Large intestine (tissue), 3 donors: ENCODE measurements around the gene ALDH1L2. TPM values are rescaled to one million over a fixed set of nuclear protein-coding genes. Genes with fewer than 3 reads are reported as not detected.
A peak's percentile ranks its signal among the peaks of the same experiment; 100 is the strongest.

Experiments
- DNase-seq, 2 donors: peaks; one replicate each; pipeline versions ENCODE4 v3.0.0 to v3.0.0-alpha.2; 2013
- H3K27ac ChIP-seq: one replicate; pipeline ENCODE4 v1.5.1; 2013; ENCODE audit warnings: low read length
- H3K27me3 ChIP-seq: 2 replicates; pipeline ENCODE4 v1.6.1; 2013; ENCODE audit warnings: low read length; ENCODE audit not compliant: control insufficient read depth, insufficient read depth
- H3K36me3 ChIP-seq: 2 replicates; pipeline ENCODE4 v1.6.1; 2013; ENCODE audit warnings: low read length; ENCODE audit not compliant: control insufficient read depth, insufficient read depth
- H3K4me1 ChIP-seq: one replicate; pipeline ENCODE4 v1.6.1; 2013; ENCODE audit warnings: low read length; ENCODE audit not compliant: control insufficient read depth, insufficient read depth
- H3K4me3 ChIP-seq: one replicate; pipeline ENCODE4 v1.5.1; 2013; ENCODE audit warnings: low read length
- H3K9me3 ChIP-seq: one replicate; pipeline ENCODE4 v1.6.1; 2013; ENCODE audit warnings: mild to moderate bottlenecking, low read depth, low read length, moderate library complexity; ENCODE audit not compliant: control insufficient read depth
- WGBS: methylation state at CpG from one replicate; pipeline ENCODE4 v1.1.5; 2013; ENCODE audit warnings: low lambda C conversion rate; ENCODE audit not compliant: insufficient coverage; 5-methylcytosine and 5-hydroxymethylcytosine counted together
- polyA plus RNA-seq: library from polyadenylated mRNA; unstranded; fragments of 120-200 nt; gene quantifications from one replicate; pipeline ENCODE4 v1.2.1, GENCODE V29; 2013

The ALDH1L2 gene
- polyA plus RNA-seq, 1 donor: 1.6 TPM

- WGBS: no CpG with 5 or more reads among the region's 7 CpGs
- peak in 1 of 2 donors; percentile 8 for DNase-seq
- no peak overlapping the region for H3K27ac ChIP-seq
- no peaks in the 10 kb centered on the region for H3K9me3 ChIP-seq
- no peaks in the 10 kb centered on the region for H3K36me3 ChIP-seq
- no peaks in the 10 kb centered on the region for H3K4me1 ChIP-seq
- H3K4me3 ChIP-seq: no peak overlapping the region
- no peaks in the 10 kb centered on the region for H3K27me3 ChIP-seq
These were observed 19.6 kb downstream of the ALDH1L2 start for GRCh38 chr12:105064564-105065178.

GRCh38 chr12:105060715-105061378, 23.4 kb downstream of the ALDH1L2 start:
- Histone ChIP-seq H3K9me3 (no peaks in the 10 kb centered on the region), H3K36me3 (no peaks in the 10 kb centered on the region), H3K4me1 (no peaks in the 10 kb centered on the region), H3K27me3 (no peaks in the 10 kb centered on the region), H3K4me3 (no peak overlapping the region), H3K27ac (no peak overlapping the region)
- 100% methylated on average over 1 of the region's 11 CpGs for WGBS
- DNase-seq: no peak

- no peak overlapping the region for H3K4me3 ChIP-seq
- no peak for DNase-seq
- WGBS: 100% methylated on average over 1 of the region's 2 CpGs
- no peaks in the 10 kb centered on the region for H3K27me3 ChIP-seq
- no peaks in the 10 kb centered on the region for H3K4me1 ChIP-seq
- no peak overlapping the region for H3K27ac ChIP-seq
- no peaks in the 10 kb centered on the region for H3K36me3 ChIP-seq
- no peaks in the 10 kb centered on the region for H3K9me3 ChIP-seq
These were observed 27.1 kb downstream of the ALDH1L2 start for GRCh38 chr12:105057174-105057573.

- Histone ChIP-seq H3K9me3 (no peaks in the 10 kb centered on the region), H3K27ac (no peak overlapping the region), H3K4me1 (no peaks in the 10 kb centered on the region), H3K4me3 (no peak overlapping the region), H3K36me3 (no peaks in the 10 kb centered on the region), H3K27me3 (no peaks in the 10 kb centered on the region)
- no CpG with 5 or more reads among the region's 2 CpGs for WGBS
- peak; percentile 51 to 53 for DNase-seq
These were observed 31.1 kb downstream of the ALDH1L2 start for GRCh38 chr12:105053116-105053572.

- Histone ChIP-seq H3K36me3 (no peaks in the 10 kb centered on the region), H3K4me1 (no peaks in the 10 kb centered on the region), H3K4me3 (no peak overlapping the region), H3K27ac (no peak overlapping the region), H3K9me3 (no peaks in the 10 kb centered on the region), H3K27me3 (no peaks in the 10 kb centered on the region)
- 87% methylated on average over 3 of the region's 4 CpGs for WGBS
- no peak for DNase-seq
These were observed 32.3 kb downstream of the ALDH1L2 start for GRCh38 chr12:105051981-105052380.

GRCh38 chr12:105048315-105048714, 35.9 kb downstream of the ALDH1L2 start:
- no CpG with 5 or more reads among the region's 1 CpG for WGBS
- Histone ChIP-seq H3K36me3 (no peaks in the 10 kb centered on the region), H3K4me3 (no peak overlapping the region), H3K27me3 (no peaks in the 10 kb centered on the region), H3K9me3 (no peaks in the 10 kb centered on the region), H3K27ac (no peak overlapping the region), H3K4me1 (no peaks in the 10 kb centered on the region)
- DNase-seq: no peak

- Histone ChIP-seq H3K4me1 (no peaks in the 10 kb centered on the region), H3K27ac (no peak overlapping the region), H3K9me3 (no peaks in the 10 kb centered on the region), H3K36me3 (no peaks in the 10 kb centered on the region), H3K27me3 (no peaks in the 10 kb centered on the region), H3K4me3 (no peak overlapping the region)
- WGBS: 100% methylated on average over 1 of the region's 1 CpG
- DNase-seq: no peak
These were observed 37.0 kb downstream of the ALDH1L2 start for GRCh38 chr12:105047308-105047707.

GRCh38 chr12:105041186-105041585, 43.1 kb downstream of the ALDH1L2 start:
- no peak for DNase-seq
- Histone ChIP-seq H3K36me3 (no peaks in the 10 kb centered on the region), H3K27ac (no peak overlapping the region), H3K27me3 (no peaks in the 10 kb centered on the region), H3K4me1 (no peaks in the 10 kb centered on the region), H3K4me3 (no peak overlapping the region), H3K9me3 (no peaks in the 10 kb centered on the region)
- WGBS: no CpG with 5 or more reads among the region's 3 CpGs

GRCh38 chr12:105040476-105040875, 43.8 kb downstream of the ALDH1L2 start:
- Histone ChIP-seq H3K36me3 (no peaks in the 10 kb centered on the region), H3K4me1 (no peaks in the 10 kb centered on the region), H3K4me3 (no peak overlapping the region), H3K9me3 (no peaks in the 10 kb centered on the region), H3K27ac (no peak overlapping the region), H3K27me3 (no peaks in the 10 kb centered on the region)
- no CpG with 5 or more reads among the region's 2 CpGs for WGBS
- peak in 1 of 2 donors; percentile 11 for DNase-seq

GRCh38 chr12:105036937-105037649, 47.2 kb downstream of the ALDH1L2 start:
- Histone ChIP-seq H3K9me3 (no peaks in the 10 kb centered on the region), H3K27ac (no peak overlapping the region), H3K4me3 (no peak overlapping the region), H3K27me3 (no peaks in the 10 kb centered on the region), H3K4me1 (no peaks in the 10 kb centered on the region), H3K36me3 (no peaks in the 10 kb centered on the region)
- DNase-seq: no peak
- WGBS: 29% methylated on average over 1 of the region's 3 CpGs
